ENCODE results near the gene SMARCD3. TPM values are rescaled to one million over a fixed set of nuclear protein-coding genes. Genes with fewer than 3 reads are reported as not detected.

SMARCD3 gene
- polyA plus RNA-seq, 1 donor from 2014 or later, result 199 TPM

DNA sequence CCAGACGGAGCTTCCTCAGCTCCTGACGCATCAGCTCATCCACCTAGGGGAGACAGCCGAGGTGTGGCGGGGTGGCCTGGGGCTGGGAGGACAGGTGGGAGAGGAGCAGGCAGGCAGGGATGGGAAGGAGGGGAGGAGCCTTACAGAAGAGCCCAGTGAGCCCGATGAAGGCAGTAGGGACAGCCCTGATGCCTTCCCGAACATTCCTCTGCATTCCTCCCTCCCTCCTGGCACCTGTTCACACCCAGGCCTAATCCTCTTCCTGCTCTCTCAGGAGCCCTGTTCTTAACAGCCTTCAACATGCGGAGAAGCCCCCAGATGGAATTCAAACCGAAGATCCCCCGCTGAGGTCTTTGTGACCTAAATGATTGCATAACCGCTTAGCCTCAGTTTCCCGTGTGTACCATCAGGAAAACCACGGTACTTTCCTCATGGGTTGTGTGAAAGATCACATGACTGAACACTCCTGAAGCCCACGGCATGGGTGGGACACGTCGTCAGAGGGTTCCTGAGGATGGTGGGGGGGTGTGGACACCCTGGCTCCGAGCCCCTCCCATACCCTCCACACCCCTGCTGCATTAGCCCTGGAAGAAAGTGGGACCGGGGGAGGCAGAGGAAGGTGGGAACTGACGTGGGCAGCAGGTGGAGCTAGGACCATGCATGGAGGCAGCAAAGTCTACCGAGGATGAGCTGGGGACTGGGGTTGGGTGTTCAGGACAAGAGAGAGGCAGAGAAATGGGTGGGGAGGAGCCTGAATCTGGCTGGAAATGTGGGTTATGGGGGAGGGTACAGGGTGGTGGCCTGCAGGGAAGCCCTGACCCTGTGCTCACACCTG is 52.7 kb downstream of the SMARCD3 start:
- H3K9ac ChIP-seq (ENCODE audit: low read length), result no peak overlapping the region
- no peak overlapping the region for H2AFZ ChIP-seq (ENCODE audit: low read depth, low read length)
- no peaks in the 10 kb centered on the region for H3K9me3 ChIP-seq (ENCODE audit: low read length)
- H3K4me2 ChIP-seq (ENCODE audit: low read length), result no peak overlapping the region
- no peaks in the 10 kb centered on the region for H3K27me3 ChIP-seq (ENCODE audit: insufficient read depth, low read depth, low read length)
- no peak overlapping the region for H3K27ac ChIP-seq (ENCODE audit: low read length)
- TF ChIP-seq EZH2 (IDR thresholded peaks at IDR 0.05; ENCODE audit: borderline replicate concordance, insufficient read depth, low read length, poor library complexity, severe bottlenecking) (no peak), SMC3 (conservative IDR thresholded peaks at IDR 0.05; ENCODE audit: poor library complexity) (no peak), RAD21 (conservative IDR thresholded peaks at IDR 0.05) (no peak), POLR2AphosphoS5 (IDR thresholded peaks at IDR 0.05) (no peak), EP300 (conservative IDR thresholded peaks at IDR 0.05; ENCODE audit: poor library complexity, severe bottlenecking) (no peak), MXI1 (conservative IDR thresholded peaks at IDR 0.05; ENCODE audit: poor library complexity, severe bottlenecking) (no peak), TAF1 (IDR thresholded peaks at IDR 0.05; ENCODE audit: low read depth) (no peak)
- TF ChIP-seq, protein P1, sequence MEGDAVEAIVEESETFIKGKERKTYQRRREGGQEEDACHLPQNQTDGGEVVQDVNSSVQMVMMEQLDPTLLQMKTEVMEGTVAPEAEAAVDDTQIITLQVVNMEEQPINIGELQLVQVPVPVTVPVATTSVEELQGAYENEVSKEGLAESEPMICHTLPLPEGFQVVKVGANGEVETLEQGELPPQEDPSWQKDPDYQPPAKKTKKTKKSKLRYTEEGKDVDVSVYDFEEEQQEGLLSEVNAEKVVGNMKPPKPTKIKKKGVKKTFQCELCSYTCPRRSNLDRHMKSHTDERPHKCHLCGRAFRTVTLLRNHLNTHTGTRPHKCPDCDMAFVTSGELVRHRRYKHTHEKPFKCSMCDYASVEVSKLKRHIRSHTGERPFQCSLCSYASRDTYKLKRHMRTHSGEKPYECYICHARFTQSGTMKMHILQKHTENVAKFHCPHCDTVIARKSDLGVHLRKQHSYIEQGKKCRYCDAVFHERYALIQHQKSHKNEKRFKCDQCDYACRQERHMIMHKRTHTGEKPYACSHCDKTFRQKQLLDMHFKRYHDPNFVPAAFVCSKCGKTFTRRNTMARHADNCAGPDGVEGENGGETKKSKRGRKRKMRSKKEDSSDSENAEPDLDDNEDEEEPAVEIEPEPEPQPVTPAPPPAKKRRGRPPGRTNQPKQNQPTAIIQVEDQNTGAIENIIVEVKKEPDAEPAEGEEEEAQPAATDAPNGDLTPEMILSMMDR (IDR thresholded peaks at IDR 0.05; ENCODE audit: poor library complexity, severe bottlenecking), result no peak
- TF ChIP-seq, protein P2, sequence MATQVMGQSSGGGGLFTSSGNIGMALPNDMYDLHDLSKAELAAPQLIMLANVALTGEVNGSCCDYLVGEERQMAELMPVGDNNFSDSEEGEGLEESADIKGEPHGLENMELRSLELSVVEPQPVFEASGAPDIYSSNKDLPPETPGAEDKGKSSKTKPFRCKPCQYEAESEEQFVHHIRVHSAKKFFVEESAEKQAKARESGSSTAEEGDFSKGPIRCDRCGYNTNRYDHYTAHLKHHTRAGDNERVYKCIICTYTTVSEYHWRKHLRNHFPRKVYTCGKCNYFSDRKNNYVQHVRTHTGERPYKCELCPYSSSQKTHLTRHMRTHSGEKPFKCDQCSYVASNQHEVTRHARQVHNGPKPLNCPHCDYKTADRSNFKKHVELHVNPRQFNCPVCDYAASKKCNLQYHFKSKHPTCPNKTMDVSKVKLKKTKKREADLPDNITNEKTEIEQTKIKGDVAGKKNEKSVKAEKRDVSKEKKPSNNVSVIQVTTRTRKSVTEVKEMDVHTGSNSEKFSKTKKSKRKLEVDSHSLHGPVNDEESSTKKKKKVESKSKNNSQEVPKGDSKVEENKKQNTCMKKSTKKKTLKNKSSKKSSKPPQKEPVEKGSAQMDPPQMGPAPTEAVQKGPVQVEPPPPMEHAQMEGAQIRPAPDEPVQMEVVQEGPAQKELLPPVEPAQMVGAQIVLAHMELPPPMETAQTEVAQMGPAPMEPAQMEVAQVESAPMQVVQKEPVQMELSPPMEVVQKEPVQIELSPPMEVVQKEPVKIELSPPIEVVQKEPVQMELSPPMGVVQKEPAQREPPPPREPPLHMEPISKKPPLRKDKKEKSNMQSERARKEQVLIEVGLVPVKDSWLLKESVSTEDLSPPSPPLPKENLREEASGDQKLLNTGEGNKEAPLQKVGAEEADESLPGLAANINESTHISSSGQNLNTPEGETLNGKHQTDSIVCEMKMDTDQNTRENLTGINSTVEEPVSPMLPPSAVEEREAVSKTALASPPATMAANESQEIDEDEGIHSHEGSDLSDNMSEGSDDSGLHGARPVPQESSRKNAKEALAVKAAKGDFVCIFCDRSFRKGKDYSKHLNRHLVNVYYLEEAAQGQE (IDR thresholded peaks at IDR 0.05; ENCODE audit: borderline replicate concordance), result no peak
- no peaks in the 10 kb centered on the region for H4K20me1 ChIP-seq (ENCODE audit: insufficient read depth)
- no peaks in the 10 kb centered on the region for H3K36me3 ChIP-seq (ENCODE audit: insufficient read depth, low read length)
- no peaks in the 10 kb centered on the region for H3F3A ChIP-seq (ENCODE audit: insufficient read depth, low read length, poor library complexity, severe bottlenecking)
- H3K79me2 ChIP-seq (replicated peaks; ENCODE audit: insufficient read depth, low read length), result no peaks in the 10 kb centered on the region
- no peak overlapping the region for H3K4me3 ChIP-seq (ENCODE audit: low read length)
- no peaks in the 10 kb centered on the region for H3K9me2 ChIP-seq (ENCODE audit: insufficient read depth, low read length)

DNA sequence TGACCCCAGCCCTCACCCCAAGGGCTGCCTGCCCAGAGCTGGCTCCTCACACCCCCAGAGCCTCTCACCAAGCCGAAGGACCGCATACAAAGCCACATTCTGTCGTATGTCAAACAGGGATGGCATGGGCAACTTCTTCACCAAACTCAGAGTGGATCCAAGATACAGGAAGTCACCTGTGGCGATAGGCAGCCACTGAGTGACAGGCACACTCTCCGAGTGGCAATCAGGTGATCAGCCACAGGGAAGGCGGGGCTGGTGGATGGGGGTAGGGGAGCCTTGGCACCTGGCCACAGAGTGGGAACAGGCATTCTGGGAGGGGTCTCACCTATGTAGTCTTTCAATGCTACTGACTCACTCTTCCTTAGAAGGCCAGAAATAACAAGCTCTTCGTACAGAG is 54.3 kb downstream of the SMARCD3 start:
- Histone ChIP-seq H3K9ac (ENCODE audit: low read length) (no peak overlapping the region), H3K27me3 (ENCODE audit: insufficient read depth, low read depth, low read length) (no peaks in the 10 kb centered on the region), H3K9me3 (ENCODE audit: low read length) (no peaks in the 10 kb centered on the region), H4K20me1 (ENCODE audit: insufficient read depth) (no peaks in the 10 kb centered on the region), H2AFZ (ENCODE audit: low read depth, low read length) (no peak overlapping the region), H3F3A (ENCODE audit: insufficient read depth, low read length, poor library complexity, severe bottlenecking) (no peaks in the 10 kb centered on the region), H3K36me3 (ENCODE audit: insufficient read depth, low read length) (no peaks in the 10 kb centered on the region), H3K27ac (ENCODE audit: low read length) (no peak overlapping the region), H3K4me2 (ENCODE audit: low read length) (no peak overlapping the region), H3K9me2 (ENCODE audit: insufficient read depth, low read length) (no peaks in the 10 kb centered on the region), H3K4me3 (ENCODE audit: low read length) (no peak overlapping the region), H3K79me2 (replicated peaks; ENCODE audit: insufficient read depth, low read length) (no peaks in the 10 kb centered on the region)
- TF ChIP-seq, protein P1 (IDR thresholded peaks at IDR 0.05; ENCODE audit: poor library complexity, severe bottlenecking), result no peak
- no peak for TF ChIP-seq POLR2AphosphoS5 (IDR thresholded peaks at IDR 0.05)
- TF ChIP-seq, protein P2 (IDR thresholded peaks at IDR 0.05; ENCODE audit: borderline replicate concordance), result no peak
- TF ChIP-seq MXI1 (conservative IDR thresholded peaks at IDR 0.05; ENCODE audit: poor library complexity, severe bottlenecking), result no peak
- TF ChIP-seq SMC3 (conservative IDR thresholded peaks at IDR 0.05; ENCODE audit: poor library complexity), result no peak
- no peak for TF ChIP-seq TAF1 (IDR thresholded peaks at IDR 0.05; ENCODE audit: low read depth)
- no peak for TF ChIP-seq RAD21 (conservative IDR thresholded peaks at IDR 0.05)
